Activated CD4-positive, alpha-beta T cell treated with anti-CD3 and anti-CD28 coated beads, Interleukin-2, amount 10 ng/mL, durations not matched to agents 7 days and 5 days (primary cell): ENCODE data around the gene THSD4. TPM values are rescaled to one million over a fixed set of nuclear protein-coding genes. Genes with fewer than 3 reads are reported as not detected.
"Not testable (repeated sequence)": the region's sequence is repeated elsewhere in the genome, so short reads cannot be mapped to it uniquely, and the experiment has no call there.

ENCODE experiments used
- CTCF ChIA-PET: fragments of 350-600 bp; sonication (Branson Sonifier 250); formaldehyde crosslinking; loops from one replicate; lab custom pipeline; 2021; ENCODE audit warnings: antibody characterized with exemption; lab: Charles Lee
- POLR2A ChIA-PET: fragments of 350-600 bp; sonication (Branson Sonifier 250); formaldehyde crosslinking; loops from one replicate; lab custom pipeline; 2021; ENCODE audit warnings: antibody characterized with exemption; lab: Charles Lee
- DNase-seq: peaks from one replicate; pipeline ENCODE4 v3.0.0-alpha.2; 2020
- H3K27ac Mint-ChIP-seq: one replicate; pipeline ENCODE4 v1.8.0; 2021; ENCODE audit warnings: mild to moderate bottlenecking, moderate library complexity, mixed read lengths
- H3K27me3 Mint-ChIP-seq: one replicate; pipeline ENCODE4 v1.8.0; 2021; ENCODE audit warnings: mixed read lengths
- H3K36me3 Mint-ChIP-seq: one replicate; pipeline ENCODE4 v1.8.0; 2021; ENCODE audit warnings: low read depth, mixed read lengths
- H3K4me1 Mint-ChIP-seq: one replicate; pipeline ENCODE4 v1.8.0; 2021; ENCODE audit warnings: mixed read lengths
- H3K4me3 Mint-ChIP-seq: one replicate; pipeline ENCODE4 v1.8.0; 2021; ENCODE audit warnings: mild to moderate bottlenecking, moderate library complexity, mixed read lengths
- H3K9me3 Mint-ChIP-seq: one replicate; pipeline ENCODE4 v1.8.0; 2021; ENCODE audit warnings: mixed read lengths
- total RNA-seq, 2 experiments: library from RNA; stranded (reverse); gene quantifications; one replicate each; pipeline ENCODE4 v1.2.3, GENCODE V29; 2021

Gene THSD4
- total RNA-seq, 2 experiments from 2014 or later, result not detected

DNA sequence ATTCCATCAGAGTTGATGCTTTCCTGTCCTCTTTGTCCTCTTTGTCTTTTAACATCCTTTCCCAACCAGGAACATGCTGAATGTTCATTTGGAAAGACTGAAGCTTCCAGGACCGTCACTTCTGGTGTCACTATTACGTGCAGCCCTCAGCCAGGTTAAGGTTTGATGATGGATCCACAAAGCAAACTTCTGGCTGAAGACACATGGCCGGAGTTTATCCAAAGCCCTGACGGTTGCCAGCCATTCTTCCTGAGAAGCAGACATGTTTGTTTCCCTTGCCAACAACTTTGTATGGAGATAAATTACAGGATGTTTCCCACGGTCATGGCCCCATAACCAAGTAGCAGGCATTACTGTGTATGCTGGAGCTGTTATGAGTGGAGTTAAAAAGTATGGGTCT, 236.9 kb downstream of the THSD4 start:
- peaks cover 8% of the 10 kb centered on the region for H3K27me3 Mint-ChIP-seq
- POLR2A ChIA-PET, result no interaction called here
- no peaks in the 10 kb centered on the region for H3K4me1 Mint-ChIP-seq
- H3K9me3 Mint-ChIP-seq, result no peaks in the 10 kb centered on the region
- H3K27ac Mint-ChIP-seq, result no peak overlapping the region
- DNase-seq, result no peak
- CTCF ChIA-PET, result no interaction called here
- no peaks in the 10 kb centered on the region for H3K36me3 Mint-ChIP-seq
- no peak overlapping the region for H3K4me3 Mint-ChIP-seq

DNA sequence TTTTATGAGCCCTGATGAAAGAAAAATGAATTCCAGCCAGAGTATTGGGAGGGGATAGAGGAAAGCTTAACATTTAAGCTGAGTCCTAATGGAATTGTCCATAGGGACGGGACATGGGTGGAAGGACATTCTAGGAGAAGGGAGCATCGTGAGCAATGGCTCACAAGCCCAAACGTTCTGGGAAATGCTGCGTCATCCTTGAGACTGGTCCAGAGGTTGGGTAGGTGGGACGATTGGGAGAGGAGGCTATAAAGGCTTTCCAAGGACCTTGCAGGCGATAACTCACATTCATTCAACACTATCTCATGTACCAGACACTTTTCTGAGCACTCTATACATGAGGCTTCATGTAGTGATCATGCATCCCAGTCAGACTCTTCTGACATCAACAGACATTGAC, 237.5 kb downstream of the THSD4 start:
- Mint-ChIP-seq H3K4me1 (no peaks in the 10 kb centered on the region), H3K27me3 (peaks cover 6% of the 10 kb centered on the region), H3K9me3 (no peaks in the 10 kb centered on the region), H3K4me3 (no peak overlapping the region), H3K36me3 (no peaks in the 10 kb centered on the region), H3K27ac (no peak overlapping the region)
- ChIA-PET CTCF (no interaction called here), POLR2A (no interaction called here)
- DNase-seq, result no peak

DNA sequence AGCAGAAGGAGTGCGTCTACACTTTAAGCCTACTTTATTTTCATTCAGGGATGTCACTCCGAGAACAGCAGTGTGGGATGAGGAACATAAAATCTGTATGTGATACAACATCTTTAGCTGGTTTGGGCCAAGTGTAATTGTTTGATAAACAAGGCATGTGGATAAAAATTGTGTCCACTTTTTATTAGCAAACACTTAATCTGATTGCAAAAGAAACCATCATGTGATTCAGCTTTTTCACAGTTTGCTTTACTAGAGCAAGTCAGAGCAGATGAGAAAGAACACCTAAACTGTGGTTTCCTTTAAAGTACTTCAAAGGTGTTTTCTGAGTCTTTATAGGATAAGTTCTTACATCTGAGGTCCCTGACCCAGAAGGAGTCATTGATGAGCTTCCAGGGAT, 237.9 kb downstream of the THSD4 start:
- Mint-ChIP-seq H3K27me3 (peaks cover 6% of the 10 kb centered on the region), H3K4me1 (no peaks in the 10 kb centered on the region), H3K36me3 (no peaks in the 10 kb centered on the region), H3K27ac (no peak overlapping the region), H3K9me3 (no peaks in the 10 kb centered on the region), H3K4me3 (no peak overlapping the region)
- DNase-seq, result no peak
- ChIA-PET CTCF (no interaction called here), POLR2A (no interaction called here)

DNA sequence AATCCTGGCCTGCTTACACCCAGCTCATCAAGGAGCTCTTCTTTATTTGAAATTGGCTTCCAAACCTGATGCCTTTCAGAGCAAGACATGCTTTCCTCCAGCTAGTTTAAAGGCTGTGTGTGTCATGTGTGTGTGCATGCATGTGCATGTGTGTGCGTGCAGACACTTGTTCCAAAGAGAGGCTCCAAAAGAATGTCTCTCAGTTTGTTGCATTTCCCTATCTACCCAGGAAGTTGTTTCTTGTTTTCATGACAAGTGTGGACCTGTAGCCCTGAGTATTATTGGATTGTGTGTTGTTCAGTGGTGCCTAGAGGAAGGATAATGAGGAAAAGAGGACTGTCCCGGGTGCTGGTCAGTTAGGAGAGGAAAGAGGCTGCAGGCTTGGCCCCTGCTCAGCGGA, 240.0 kb downstream of the THSD4 start:
- DNase-seq, result no peak
- ChIA-PET POLR2A (no interaction called here), CTCF (interaction anchor here (1.2 kb wide), 1 partner anchor 10 kb away, joined by 3 read pairs; no protein-coding TSS in a partner anchor)
- no peaks in the 10 kb centered on the region for H3K9me3 Mint-ChIP-seq
- no peak overlapping the region for H3K27ac Mint-ChIP-seq
- no peaks in the 10 kb centered on the region for H3K36me3 Mint-ChIP-seq
- H3K4me1 Mint-ChIP-seq, result no peaks in the 10 kb centered on the region
- peaks cover 3% of the 10 kb centered on the region for H3K27me3 Mint-ChIP-seq
- no peak overlapping the region for H3K4me3 Mint-ChIP-seq

DNA sequence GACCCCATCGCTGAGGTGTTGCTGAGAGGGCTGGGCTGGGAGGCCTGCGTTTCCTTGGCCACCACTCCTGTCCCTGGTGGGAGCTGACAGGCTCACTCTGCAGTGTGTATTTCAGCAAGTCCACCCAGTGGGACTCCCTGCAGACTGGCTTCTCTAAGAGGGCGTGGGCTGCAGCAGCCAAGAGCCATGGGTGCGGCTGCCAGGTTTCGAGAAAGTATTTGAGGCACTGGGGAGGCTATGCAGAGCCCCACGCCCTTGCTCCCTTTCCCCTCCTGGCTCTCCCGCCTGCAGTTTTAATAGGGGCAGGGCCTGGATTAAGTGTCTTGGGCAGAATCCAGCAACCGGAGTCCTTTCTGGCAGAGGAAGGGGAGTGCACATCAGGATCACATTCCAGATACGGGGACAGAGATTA, 242.1 kb downstream of the THSD4 start:
- POLR2A ChIA-PET, result no interaction called here

DNA sequence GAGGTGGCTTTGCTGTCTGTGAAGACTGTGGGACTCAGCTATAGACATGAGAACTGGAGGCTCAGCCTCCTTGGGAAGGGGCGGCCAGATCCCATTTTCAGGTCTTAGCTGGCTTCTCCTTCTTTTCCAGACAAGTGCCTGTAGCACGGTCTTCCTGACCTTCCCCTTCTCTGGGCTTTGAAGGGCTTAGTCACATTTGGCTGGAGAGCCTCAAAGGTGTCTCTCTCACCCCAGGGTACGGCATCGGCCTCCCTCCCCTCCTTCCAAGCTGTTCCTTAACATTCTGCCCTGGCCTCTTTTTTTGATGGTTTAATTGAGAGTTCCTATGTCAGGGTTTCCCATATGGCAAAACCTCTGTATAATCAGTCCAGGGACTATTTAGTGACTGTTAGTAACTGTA, 242.7 kb downstream of the THSD4 start:
- ChIA-PET CTCF (no interaction called here), POLR2A (no interaction called here)
- no peaks in the 10 kb centered on the region for H3K4me1 Mint-ChIP-seq
- DNase-seq, result no peak
- no peak overlapping the region for H3K4me3 Mint-ChIP-seq
- no peak overlapping the region for H3K27ac Mint-ChIP-seq
- H3K9me3 Mint-ChIP-seq, result no peaks in the 10 kb centered on the region
- no peaks in the 10 kb centered on the region for H3K36me3 Mint-ChIP-seq
- no peaks in the 10 kb centered on the region for H3K27me3 Mint-ChIP-seq

More for the DNA sequence above, 242.1 kb downstream of the THSD4 start:
- DNase-seq, result no peak
- H3K4me3 Mint-ChIP-seq, result no peak overlapping the region
- H3K27me3 Mint-ChIP-seq, result peaks cover 3% of the 10 kb centered on the region
- no peak overlapping the region for H3K27ac Mint-ChIP-seq
- no peaks in the 10 kb centered on the region for H3K9me3 Mint-ChIP-seq
- no peaks in the 10 kb centered on the region for H3K36me3 Mint-ChIP-seq
- no peaks in the 10 kb centered on the region for H3K4me1 Mint-ChIP-seq
- CTCF ChIA-PET, result no interaction called here

DNA sequence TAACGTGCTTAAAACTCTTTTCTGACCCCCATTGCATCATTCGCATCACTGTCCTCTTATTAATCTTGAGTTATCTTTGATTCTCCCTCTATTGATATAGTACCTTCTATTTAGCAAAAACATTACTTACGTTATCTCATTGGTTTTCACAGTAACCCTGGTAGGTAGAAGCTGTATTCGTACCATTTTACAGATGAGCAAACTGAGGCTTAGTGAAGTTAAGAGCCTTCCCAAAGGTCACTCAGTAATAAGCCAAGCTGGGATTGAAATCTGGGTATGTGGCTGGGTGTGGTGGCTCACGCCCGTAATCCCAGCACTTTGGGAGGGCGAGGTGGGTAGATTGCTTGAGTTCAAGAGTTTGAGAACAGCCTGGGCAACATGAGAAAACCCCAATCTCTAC, 244.0 kb downstream of the THSD4 start:
- Mint-ChIP-seq H3K36me3 (no peaks in the 10 kb centered on the region), H3K4me3 (no peak overlapping the region), H3K27me3 (no peaks in the 10 kb centered on the region), H3K9me3 (no peaks in the 10 kb centered on the region), H3K4me1 (no peaks in the 10 kb centered on the region), H3K27ac (no peak overlapping the region)
- ChIA-PET POLR2A (no interaction called here), CTCF (interaction anchor here (0.5 kb wide), 1 partner anchor 31 kb away, joined by 3 read pairs; no protein-coding TSS in a partner anchor)
- no peak for DNase-seq

DNA sequence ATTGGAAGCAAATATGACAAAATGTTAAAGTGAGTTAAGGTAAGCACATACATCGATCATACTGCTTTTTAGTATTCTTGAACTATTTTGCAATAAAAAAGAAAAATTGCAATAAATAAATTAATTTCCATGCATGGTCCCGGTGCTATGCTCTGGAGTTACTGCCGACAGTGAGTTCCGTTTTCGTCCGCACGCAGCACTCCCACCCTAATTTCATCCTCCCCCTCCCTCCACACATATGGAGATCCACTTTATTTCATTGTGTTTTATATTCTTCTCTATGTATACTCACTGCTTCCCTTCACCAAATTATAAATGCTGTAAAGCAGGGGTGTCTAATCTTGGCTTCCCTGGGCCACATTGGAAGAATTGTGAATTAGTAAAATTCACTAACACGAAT, 247.3 kb downstream of the THSD4 start:
- no peak for DNase-seq
- Mint-ChIP-seq H3K36me3 (no peaks in the 10 kb centered on the region), H3K27ac (no peak overlapping the region), H3K4me1 (no peaks in the 10 kb centered on the region), H3K4me3 (no peak overlapping the region), H3K9me3 (no peaks in the 10 kb centered on the region), H3K27me3 (no peaks in the 10 kb centered on the region)
- ChIA-PET CTCF (interaction anchor here (0.7 kb wide), 1 partner anchor 197 kb away, joined by 5 read pairs; no protein-coding TSS in a partner anchor), POLR2A (interaction anchor here (0.6 kb wide), 1 partner anchor 44 kb away, joined by 3 read pairs; no protein-coding TSS in a partner anchor)

DNA sequence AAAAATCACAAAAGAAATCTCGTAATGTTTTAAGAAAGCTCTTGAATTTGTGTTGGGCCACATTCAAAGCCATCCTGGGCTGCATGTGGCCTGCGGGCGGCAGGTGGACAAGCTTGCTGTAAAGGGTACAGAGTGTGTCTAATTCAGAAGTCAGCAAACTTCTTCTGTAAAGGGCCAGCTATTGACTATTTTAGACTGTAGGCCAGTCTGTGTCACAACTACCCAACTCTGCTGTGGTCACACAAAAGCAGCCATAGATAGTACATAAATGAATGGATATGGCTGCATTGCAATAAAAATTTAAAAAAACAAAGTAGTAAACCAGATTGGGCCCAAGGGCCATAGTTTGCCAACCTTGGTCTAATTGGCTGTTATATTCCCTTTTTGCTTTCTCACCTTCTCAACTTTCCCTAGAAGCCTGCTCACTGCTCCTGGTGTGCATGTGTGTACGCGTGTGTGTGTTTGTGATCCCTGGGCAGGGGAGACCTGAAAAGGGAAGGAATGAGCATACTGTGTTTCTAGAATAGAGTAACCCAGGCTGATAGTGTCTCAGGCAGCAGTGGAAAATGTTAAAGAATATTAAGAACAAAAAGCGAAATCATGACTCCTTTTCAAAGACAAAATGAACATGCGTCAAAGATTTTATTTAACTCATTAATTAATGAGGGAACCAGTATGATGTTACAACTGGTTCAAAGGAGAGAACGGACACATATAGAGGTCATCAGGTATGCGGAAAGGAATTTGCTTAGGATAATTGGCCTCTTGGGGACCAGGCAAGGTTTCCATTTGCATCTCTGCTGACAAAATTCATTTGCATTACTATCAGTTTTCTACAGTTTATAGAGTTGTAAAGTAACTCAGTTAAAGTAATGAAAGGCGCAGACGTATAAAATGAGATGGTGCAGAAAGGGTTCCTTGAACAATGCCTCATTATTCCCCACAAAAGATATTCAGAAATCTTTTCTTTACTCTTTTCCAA, 248.0 kb downstream of the THSD4 start:
- Mint-ChIP-seq H3K36me3 (no peaks in the 10 kb centered on the region), H3K27ac (no peak overlapping the region), H3K9me3 (no peaks in the 10 kb centered on the region), H3K4me1 (no peaks in the 10 kb centered on the region), H3K27me3 (no peaks in the 10 kb centered on the region), H3K4me3 (no peak overlapping the region)
- ChIA-PET CTCF (interaction anchor here (0.7 kb wide), 1 partner anchor 198 kb away, joined by 5 read pairs; no protein-coding TSS in a partner anchor), POLR2A (interaction anchor here (0.6 kb wide), 1 partner anchor 44 kb away, joined by 3 read pairs; no protein-coding TSS in a partner anchor)
- no peak for DNase-seq

DNA sequence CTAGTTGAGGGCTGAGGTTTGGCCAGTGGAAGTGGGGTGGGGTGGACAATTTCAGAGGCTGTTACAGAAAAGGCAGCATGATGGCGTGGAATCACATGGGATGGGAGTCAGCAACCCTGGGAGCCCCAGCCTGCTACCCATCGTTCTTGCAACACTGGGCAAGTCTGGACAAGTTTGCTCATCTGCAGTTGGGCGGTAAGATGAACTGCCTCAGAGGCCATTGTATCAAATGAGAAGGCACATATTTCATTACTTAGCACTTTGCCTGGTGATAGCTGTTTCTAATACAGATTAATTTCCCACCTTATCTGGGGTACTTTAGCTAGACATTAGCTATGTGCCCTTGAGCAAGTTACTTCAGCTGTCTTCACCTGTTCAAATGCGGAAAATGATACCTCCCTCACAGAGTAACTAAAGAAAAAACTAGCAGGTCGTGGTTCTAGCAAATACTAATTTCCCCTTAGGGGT, 248.9 kb downstream of the THSD4 start:
- DNase-seq, result no peak
- ChIA-PET POLR2A (no interaction called here), CTCF (no interaction called here)
- H3K27ac Mint-ChIP-seq, result no peak overlapping the region
- H3K27me3 Mint-ChIP-seq, result no peaks in the 10 kb centered on the region
- no peaks in the 10 kb centered on the region for H3K36me3 Mint-ChIP-seq
- H3K4me3 Mint-ChIP-seq, result no peak overlapping the region
- H3K4me1 Mint-ChIP-seq, result no peaks in the 10 kb centered on the region
- H3K9me3 Mint-ChIP-seq, result no peaks in the 10 kb centered on the region

DNA sequence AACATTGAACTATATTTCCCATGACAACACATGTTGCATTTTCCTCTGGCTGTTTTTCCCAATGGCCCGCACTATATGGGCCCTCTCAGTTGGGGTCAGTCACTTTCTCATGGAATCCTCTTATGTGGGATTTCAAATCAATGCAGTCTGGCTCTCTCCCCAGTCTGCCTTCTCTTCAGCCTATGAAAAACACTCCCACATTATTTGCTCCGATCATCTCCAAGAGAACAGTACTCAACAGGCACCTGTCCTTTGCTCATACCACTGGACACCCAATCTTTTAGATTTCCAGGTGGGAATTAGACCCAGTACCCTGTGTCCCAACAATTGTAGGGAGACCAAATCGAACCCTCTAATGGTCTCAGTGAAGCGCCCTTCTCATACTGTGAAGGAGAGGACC, 251.3 kb downstream of the THSD4 start:
- peaks cover 2% of the 10 kb centered on the region for H3K27me3 Mint-ChIP-seq
- DNase-seq, result no peak
- ChIA-PET CTCF (no interaction called here), POLR2A (no interaction called here)
- peaks cover 2% of the 10 kb centered on the region for H3K36me3 Mint-ChIP-seq
- H3K4me1 Mint-ChIP-seq, result no peaks in the 10 kb centered on the region
- peaks cover 10% of the 10 kb centered on the region for H3K9me3 Mint-ChIP-seq
- H3K4me3 Mint-ChIP-seq, result no peak overlapping the region
- no peak overlapping the region for H3K27ac Mint-ChIP-seq

DNA sequence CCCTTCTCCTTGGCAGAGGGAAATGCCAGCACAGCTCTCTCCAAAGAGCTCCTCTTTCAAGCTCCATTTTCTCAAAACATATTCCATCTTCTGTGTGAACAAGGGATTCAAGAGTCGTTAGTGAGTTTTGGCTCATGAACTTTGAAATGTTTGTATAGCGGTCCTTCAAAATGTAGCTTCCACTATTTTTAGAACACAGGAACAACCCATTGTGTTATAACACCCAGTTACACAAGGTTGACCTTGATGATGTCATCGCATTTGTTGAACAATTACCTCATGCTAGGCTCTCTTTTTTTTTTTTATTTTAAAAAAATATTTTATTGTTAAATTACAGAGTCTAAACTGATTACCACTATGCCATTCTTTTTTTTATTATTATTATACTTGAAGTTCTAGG, 251.7 kb downstream of the THSD4 start:
- ChIA-PET POLR2A (no interaction called here), CTCF (no interaction called here)
- Mint-ChIP-seq H3K4me1 (peaks cover 2% of the 10 kb centered on the region), H3K27ac (no peak overlapping the region), H3K4me3 (no peak overlapping the region), H3K9me3 (peaks cover 12% of the 10 kb centered on the region), H3K27me3 (peaks cover 2% of the 10 kb centered on the region), H3K36me3 (peaks cover 6% of the 10 kb centered on the region)
- no peak for DNase-seq

DNA sequence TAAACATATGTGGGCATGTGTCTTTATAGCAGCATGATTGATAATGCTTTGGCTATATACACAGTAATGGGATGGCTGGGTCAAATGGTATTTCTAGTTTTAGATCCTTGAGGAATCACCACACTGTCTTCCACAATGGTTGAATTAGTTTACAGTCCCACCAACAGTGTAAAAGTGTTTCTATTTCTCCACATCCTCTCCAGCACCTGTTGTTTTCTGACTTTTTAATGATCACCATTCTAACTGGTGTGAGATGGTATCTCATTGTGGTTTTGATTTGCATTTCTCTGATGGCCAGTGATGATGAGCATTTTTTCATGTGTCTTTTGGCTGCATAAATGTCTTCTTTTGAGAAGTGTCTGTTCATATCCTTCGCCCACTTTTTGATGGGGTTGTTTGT, 252.5 kb downstream of the THSD4 start:
- DNase-seq, CTCF ChIA-PET, POLR2A ChIA-PET, H3K27ac Mint-ChIP-seq, H3K4me1 Mint-ChIP-seq, H3K4me3 Mint-ChIP-seq, H3K27me3 Mint-ChIP-seq: not testable (repeated sequence)
- H3K36me3 Mint-ChIP-seq, result peaks cover 12% of the 10 kb centered on the region
- H3K9me3 Mint-ChIP-seq, result peaks cover 15% of the 10 kb centered on the region
